Thyroid gland (tissue), 4 donors: ENCODE data around the gene MAP3K9. TPM values are rescaled to one million over a fixed set of nuclear protein-coding genes. Genes with fewer than 3 reads are reported as not detected.

Experiments
- DNase-seq, 2 donors: peaks; one replicate each; pipeline ENCODE4 v3.0.0-alpha.2; 2019
- H3K27ac ChIP-seq, 3 donors: fragments of 200-600 bp; sonication (generic); 1 replicate in 2 of 3; 2 replicates in 1 of 3; pipeline ENCODE4 v1.5.1; 2016 to 2019; ENCODE audit warnings: mild to moderate bottlenecking in 1 of 3, moderate library complexity in 1 of 3
- H3K27me3 ChIP-seq: fragments of 200-600 bp; sonication (generic); one replicate; pipeline ENCODE4 v1.5.1; 2019
- H3K36me3 ChIP-seq, 2 donors: fragments of 200-600 bp; sonication (generic); one replicate each; pipeline ENCODE4 v1.5.1; 2016 to 2019
- H3K4me1 ChIP-seq, 2 donors: fragments of 200-600 bp; sonication (generic); one replicate each; pipeline ENCODE4 v1.5.1; 2017 to 2019
- H3K4me3 ChIP-seq, 3 donors: fragments of 200-600 bp; sonication (generic); replicated peaks in 1 of 3; 1 replicate in 2 of 3; 2 replicates in 1 of 3; pipeline ENCODE4 v1.5.1; 2016; ENCODE audit warnings: mild to moderate bottlenecking in 1 of 3
- H3K9me3 ChIP-seq: fragments of 200-600 bp; sonication (generic); one replicate; pipeline ENCODE4 v1.5.1; 2017
- POLR2A ChIP-seq, 2 donors: fragments of 450-650 bp; IDR thresholded peaks; one replicate each; pipeline ENCODE4 v1.6.1; 2017; ENCODE audit warnings: antibody characterized with exemption in 2 of 2, mild to moderate bottlenecking in 2 of 2, moderate library complexity in 1 of 2
- WGBS, 2 donors: methylation state at CpG; one replicate each; pipeline ENCODE4 v1.1.5; 2017; 5-methylcytosine and 5-hydroxymethylcytosine counted together
- intact Hi-C: fragments of 100-400 bp; cut with DNase I; formaldehyde crosslinking; loops from one replicate; pipeline ENCODE4 v1.15.1; 2023
- total RNA-seq, 4 donors: library from RNA; depleted of rRNA; stranded (reverse); fragments of >200 nt; gene quantifications; one replicate each; pipeline ENCODE4 v1.2.3, GENCODE V29; 2016
- TF ChIP-seq, protein P1 (sequence below), 6 experiments: fragments of 200-600 bp in 3 of 6; fragments of 450-650 bp in 3 of 6; sonication (generic) in 3 of 6; IDR thresholded peaks; one replicate each; pipeline ENCODE4 v1.5.1; 2016 to 2019; ENCODE audit warnings: antibody characterized with exemption in 6 of 6, mild to moderate bottlenecking in 2 of 6, inconsistent platforms in 1 of 6, moderate library complexity in 1 of 6

The MAP3K9 gene
- total RNA-seq, 4 donors from 2014 or later, result 7.7 to 19.7 (median 11.9) TPM

GRCh38 chr14:70680748-70681147, 128.6 kb downstream of the MAP3K9 start:
- no peaks in the 10 kb centered on the region for H3K9me3 ChIP-seq
- DNase-seq, result no peak
- intact Hi-C loops, result no loop called here
- H3K27ac ChIP-seq, result no peak overlapping the region
- peaks cover 11 to 21% of the 10 kb centered on the region in 2 donors for H3K4me1 ChIP-seq
- TF ChIP-seq POLR2A (IDR thresholded peaks at IDR 0.05), result no peak
- TF ChIP-seq, protein P1, sequence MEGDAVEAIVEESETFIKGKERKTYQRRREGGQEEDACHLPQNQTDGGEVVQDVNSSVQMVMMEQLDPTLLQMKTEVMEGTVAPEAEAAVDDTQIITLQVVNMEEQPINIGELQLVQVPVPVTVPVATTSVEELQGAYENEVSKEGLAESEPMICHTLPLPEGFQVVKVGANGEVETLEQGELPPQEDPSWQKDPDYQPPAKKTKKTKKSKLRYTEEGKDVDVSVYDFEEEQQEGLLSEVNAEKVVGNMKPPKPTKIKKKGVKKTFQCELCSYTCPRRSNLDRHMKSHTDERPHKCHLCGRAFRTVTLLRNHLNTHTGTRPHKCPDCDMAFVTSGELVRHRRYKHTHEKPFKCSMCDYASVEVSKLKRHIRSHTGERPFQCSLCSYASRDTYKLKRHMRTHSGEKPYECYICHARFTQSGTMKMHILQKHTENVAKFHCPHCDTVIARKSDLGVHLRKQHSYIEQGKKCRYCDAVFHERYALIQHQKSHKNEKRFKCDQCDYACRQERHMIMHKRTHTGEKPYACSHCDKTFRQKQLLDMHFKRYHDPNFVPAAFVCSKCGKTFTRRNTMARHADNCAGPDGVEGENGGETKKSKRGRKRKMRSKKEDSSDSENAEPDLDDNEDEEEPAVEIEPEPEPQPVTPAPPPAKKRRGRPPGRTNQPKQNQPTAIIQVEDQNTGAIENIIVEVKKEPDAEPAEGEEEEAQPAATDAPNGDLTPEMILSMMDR (IDR thresholded peaks at IDR 0.05), result no peak
- no peaks in the 10 kb centered on the region for H3K27me3 ChIP-seq
- 98 to 99% methylated on average over 2 of the region's 2 CpGs for WGBS, 2 donors
- H3K36me3 ChIP-seq, result no peaks in the 10 kb centered on the region
- H3K4me3 ChIP-seq, result no peak overlapping the region

GRCh38 chr14:70677341-70677740, 132.0 kb downstream of the MAP3K9 start:
- no peak for TF ChIP-seq POLR2A (IDR thresholded peaks at IDR 0.05)
- TF ChIP-seq, protein P1 (IDR thresholded peaks at IDR 0.05), result no peak
- DNase-seq, result no peak
- Histone ChIP-seq H3K27me3 (no peaks in the 10 kb centered on the region), H3K36me3 (no peaks in the 10 kb centered on the region), H3K27ac (no peak overlapping the region), H3K4me3 (no peak overlapping the region), H3K4me1 (no peaks in the 10 kb centered on the region), H3K9me3 (no peaks in the 10 kb centered on the region)
- intact Hi-C loops, result no loop called here
- 95% methylated on average over 6 of the region's 6 CpGs for WGBS, 2 donors

Other genes starting within 250 kb of the MAP3K9 start
- gene MED6, start 208.9 kb downstream of the MAP3K9 start, total RNA-seq, result 10 to 100 TPM; 35.2 to 74.3 (median 51.0) TPM
- 1 to 10 TPM; 5.7 to 9.4 (median 7.2) TPM for gene TTC9, start 167.6 kb downstream of the MAP3K9 start, total RNA-seq
- gene PCNX1, start 97.9 kb upstream of the MAP3K9 start, total RNA-seq, result 10 to 100 TPM; 43.8 to 78.5 (median 69.7) TPM